ENCODE data around the gene DNAI1.

Gene DNAI1

DNA sequence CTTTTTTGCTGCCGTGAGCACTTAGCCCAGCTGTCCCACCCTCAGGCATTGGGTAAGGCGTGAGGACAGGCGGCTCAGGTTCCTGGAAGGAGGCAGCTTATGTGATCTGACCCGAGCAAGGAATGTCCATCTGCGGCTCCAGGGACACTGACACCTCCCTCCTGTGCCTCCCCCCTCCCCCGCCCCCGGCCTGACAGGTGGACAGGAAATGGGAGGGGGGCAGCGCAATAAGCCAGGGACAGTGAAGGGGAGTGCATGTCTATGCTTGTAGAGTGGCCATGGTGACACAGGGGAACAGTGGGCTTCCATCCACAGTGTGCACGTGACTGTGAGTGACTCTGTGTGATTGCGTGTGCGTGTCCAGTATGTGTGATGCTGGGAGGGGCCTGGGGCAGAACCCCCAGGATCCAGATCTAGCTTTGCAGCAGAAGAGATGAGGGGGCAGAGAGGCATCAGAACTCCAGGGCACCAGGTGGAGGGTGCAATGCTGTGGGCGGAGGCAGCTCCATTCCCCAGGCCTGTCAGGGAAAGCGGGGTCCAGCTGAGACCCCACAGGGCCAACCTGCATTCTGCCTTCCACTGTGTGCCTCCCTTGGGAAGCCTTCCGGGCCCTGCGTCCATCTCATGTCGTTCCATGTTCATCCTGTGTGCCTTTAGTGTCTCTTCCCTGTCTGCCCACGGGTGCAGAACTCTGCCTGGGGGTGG, 100.5 kb downstream of the DNAI1 start:
- no peak for DNase-seq (ENCODE audit: low read depth)

DNA sequence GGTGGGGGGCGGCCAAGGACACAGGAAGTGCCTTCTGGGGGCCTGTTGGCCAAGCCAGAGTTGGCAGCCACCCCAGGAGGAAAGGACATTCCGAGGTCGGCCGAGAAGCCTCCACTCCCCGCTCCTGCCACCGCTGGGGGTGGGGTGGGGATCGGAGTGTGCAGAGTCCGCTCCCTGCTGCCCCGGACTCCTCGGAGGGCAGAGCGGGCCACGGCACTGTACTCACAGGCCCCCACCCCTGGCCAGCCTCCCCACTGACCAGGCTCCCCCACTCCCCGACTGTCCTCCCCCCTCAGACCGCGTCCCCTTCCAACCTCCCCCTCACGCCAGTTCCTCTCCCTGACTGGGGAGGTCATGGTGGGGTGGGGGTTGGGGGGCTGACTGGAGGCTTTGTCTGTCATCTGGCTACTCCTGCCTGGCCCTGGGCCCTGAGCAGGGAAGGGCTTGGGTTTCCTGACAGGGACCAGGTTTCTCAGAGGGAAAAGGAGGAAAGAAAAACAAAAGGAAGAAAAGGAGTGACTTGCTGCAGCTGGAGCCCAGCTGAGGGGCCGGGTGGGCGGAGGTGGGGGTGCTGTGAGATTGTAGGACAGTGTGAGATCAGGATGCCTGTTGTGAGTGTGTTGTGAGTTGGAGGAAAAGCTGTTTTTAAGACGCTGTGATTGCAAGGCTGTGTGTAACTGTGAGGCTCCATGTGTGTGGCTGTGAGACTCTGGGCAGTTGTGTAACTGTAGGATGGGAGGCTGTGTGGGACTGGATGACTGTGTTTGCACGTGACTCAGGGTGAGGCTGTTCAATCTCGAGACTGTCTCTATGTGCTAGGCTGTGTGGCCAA, 101.2 kb downstream of the DNAI1 start:
- DNase-seq (ENCODE audit: low read depth): no peak

DNA sequence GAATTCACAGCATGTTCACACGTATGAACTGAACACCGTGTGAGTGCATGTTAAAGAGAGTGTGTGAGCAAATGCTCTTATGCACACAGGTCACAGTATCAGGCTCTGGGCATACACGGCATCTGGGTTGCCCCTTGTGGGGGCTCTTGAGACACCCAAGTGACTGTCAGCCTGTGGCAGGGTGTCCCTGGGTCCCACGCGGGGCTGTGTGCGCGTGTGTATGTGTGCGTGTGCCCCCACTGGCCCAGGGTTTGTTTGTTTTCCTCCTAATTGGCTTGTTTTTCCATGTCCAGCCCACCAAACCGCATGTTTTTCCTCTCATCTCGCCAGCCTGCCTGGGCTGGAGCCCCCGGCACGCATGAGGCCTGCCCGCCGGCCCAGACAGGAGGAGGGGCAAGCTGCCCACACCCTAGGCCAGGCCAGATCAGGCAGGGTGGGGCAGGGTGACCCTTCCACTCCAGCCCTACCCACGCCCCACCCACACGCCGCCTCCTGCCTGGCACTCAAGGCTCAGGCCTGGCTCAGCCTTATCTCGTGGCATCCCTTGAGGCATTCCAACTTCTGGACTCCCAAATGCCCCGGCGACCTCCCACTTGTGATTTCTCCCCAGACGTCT, 102.1 kb downstream of the DNAI1 start:
- no peak for DNase-seq (ENCODE audit: low read depth)

DNA sequence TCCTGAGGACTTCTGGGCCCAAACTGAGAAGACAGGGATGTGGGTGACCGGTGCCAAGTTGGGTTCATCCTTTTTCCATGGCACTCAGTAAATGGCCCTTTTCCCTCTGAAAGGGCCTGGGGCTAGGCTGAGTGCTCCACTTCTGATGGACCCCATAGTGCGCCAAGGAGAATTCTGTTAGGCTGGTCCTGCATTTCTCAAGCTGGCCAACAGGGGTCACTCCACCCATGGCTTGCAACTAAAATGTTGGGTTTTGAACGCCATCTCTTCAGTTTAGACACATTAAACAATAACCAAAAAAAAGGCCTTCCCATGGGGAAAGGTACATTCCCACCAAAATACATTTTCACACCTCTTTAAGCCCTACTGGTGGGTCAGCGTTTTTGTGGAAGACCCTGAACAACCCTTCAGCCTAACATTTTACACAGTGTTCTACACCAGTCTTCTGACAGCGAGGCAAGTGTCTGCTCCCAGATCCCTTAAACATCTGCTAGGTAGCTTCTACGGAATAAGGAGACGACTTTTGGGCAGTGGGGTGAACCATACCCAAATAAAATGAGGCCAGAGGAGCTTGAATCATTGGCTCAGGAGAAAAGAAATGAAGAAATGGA, 103.6 kb downstream of the DNAI1 start:
- DNase-seq (ENCODE audit: low read depth): no peak

DNA sequence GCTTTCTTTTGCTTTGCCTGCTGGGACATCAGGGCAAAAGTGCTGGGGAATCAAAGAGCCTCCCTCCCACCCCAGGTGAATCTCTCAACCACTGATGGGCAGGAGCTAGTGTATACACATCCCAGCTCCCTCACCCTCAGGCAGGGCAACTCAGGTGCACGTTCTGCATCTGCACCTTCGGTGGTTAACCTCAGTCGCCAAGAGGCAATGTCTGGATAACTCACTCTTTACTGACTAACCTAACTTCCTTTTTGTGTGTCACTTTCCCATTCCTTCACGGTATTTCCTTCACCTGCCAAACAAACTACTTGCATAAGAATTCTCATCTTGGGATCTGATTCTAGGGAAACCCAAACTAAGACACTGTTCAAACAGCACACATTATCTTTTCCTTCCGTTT, 104.7 kb downstream of the DNAI1 start:
- DNase-seq (ENCODE audit: low read depth): no peak

DNA sequence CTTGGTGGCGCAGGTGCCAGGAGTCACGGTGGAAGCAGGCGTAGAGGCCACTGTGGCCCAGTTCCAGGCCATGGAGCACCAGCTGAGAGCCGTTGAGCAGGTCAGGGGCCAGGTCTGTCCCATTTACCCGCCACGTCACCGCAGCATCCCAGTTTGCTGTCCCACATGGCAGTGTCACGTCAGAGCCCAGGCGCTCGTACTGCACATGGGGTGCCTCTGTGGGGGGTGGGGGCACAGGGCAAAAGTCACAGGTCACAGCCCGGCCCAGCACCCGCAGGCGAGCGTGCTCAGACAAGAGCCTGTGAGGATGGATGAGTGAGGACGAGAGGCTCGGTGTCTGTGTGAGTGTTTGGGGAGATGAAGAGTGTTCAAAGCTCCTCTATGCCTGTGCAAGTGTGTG, 106.0 kb downstream of the DNAI1 start:
- no peak for DNase-seq (ENCODE audit: low read depth)

DNA sequence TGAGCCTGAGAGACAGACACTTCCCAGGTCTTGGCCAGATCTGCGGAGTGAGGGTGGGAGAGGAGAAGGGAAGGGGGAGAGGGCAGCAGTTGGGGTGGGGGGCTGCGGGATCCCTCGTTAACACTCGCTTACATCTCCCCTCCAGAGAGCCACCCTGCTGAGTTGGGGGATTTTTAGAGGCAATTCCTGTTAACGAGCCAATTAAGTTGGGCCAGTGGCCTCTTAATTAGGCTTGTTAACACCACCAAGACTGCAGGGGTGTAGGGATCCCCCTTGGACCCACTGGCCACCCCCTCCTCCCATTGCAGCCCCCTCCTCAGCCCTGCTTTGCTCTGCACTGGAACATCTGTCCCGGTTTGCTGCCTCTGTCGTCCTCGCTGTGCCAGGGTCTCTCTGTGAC, 107.3 kb downstream of the DNAI1 start:
- no peak for DNase-seq (ENCODE audit: low read depth)

DNA sequence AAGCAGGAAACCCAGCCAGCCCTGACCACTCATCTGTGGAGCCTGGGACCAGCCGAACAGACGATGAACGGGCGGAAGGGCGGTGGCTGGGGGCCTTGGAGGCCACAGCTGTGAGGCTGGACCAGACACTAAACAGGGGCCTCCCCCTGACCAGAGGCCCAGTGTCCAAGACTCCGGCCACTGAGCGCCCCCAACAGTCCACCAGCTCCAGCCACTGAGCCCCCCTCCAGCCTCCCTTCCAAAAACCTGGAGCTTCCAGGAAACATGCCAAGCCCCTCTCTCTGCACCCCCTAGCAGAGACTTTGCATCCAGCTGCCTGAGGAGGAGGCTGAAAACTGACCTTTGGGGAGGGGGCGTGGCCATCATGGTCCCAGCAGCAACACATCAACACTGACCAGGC, 107.7 kb downstream of the DNAI1 start:
- no peak for DNase-seq (ENCODE audit: low read depth)

DNA sequence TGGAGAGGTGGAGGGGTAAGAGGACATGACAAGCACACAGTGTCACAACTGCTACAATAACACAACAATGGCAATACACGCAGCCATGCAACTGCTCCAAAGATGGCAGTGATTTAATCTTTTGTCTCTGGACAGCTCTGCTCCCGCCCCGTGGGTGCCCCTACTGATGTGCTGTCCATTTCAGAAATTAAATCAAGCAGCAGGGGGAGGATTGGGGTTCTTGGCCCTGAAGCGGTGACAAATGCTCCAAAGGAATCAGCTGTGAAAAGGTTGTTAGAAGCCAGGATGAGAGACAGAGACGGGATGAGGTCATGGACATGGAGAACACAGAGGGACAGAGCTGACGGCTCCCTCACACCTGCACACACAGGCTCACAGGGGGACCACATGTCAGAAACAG, 108.4 kb downstream of the DNAI1 start:
- DNase-seq (ENCODE audit: low read depth): no peak

DNA sequence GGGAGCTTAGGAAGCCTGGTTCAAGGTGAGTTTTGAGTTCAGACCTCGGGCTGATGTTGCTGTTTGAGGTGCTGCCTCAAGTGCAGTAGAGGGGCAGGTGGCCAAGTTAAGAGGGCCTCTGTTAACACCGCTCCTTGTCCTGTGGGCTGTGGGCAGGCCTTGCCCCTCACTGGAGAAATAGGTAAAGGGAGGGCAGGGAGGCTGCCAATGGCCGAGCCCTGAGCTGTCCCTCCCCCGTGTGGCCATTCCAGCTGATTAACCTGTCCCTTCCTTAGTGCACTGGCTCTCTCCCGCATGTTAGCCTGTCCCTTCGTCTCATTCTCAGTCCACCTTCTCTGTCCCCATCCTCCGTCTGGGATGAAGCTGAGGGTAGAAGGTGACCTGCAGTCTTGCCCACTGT, 109.5 kb downstream of the DNAI1 start:
- no peak for DNase-seq (ENCODE audit: low read depth)

DNA sequence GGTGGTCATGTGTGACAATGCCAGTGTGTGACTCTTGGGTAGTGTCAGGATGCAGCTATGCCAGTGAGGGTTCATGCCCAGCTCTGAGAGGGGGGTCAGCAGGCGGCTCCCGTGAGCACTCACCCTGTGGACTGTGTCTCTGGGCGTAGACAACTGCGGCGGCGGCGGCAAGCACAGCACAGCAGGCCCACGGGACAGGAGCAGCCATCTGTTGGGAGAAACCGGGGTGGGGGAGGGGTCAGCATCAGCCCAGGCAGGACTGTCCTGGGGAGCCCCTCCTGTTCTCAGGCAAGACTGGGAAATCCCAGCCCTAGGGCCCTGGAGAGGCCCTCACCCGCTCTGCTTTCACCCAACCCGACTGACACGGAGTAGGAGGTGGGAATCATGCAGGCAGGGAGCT, 110.2 kb downstream of the DNAI1 start:
- no peak for DNase-seq (ENCODE audit: low read depth)

DNA sequence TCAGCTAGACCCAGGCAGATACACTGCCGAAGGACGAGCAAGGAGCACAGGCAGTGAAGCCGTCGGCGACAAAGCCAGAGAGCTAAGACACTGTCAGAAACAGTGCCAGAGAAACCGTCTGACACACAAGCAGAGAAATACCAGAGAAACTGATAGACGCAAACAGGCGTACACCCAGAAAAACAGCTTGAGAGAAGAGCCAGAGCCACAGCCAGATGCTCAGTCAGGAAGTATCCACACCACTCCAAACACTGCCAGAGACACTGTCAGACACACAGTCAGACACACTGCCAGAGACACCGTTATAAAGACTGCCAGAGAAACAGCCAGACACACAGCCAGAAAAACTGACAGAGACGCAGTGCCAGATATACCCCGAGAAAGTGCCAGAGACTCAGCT, 111.8 kb downstream of the DNAI1 start:
- no peak for DNase-seq (ENCODE audit: low read depth)
